Cardiac muscle cell (in vitro differentiated cells and primary cell): Measurements from ENCODE around the gene DLEC1. TPM values are rescaled to one million over a fixed set of nuclear protein-coding genes. Genes with fewer than 3 reads are reported as not detected.

Source experiments
- DNase-seq, 2 donors: peaks; one replicate each; pipeline versions ENCODE4 v3.0.0 to v3.0.0-alpha.2; 2010 to 2017; ENCODE audit warnings: low read depth in 1 of 2, low spot score in 1 of 2
- H3K27ac ChIP-seq: fragments of 200-600 bp; sonication (generic); 2 replicates; pipeline ENCODE4 v1.5.1; 2016
- H3K27me3 ChIP-seq: fragments of 200-600 bp; sonication (generic); 2 replicates; pipeline ENCODE4 v1.6.0; 2016; ENCODE audit warnings: control low read depth
- H3K36me3 ChIP-seq: fragments of 200-600 bp; sonication (generic); 2 replicates; pipeline ENCODE4 v1.5.1; 2016; ENCODE audit warnings: control low read depth
- H3K4me1 ChIP-seq: fragments of 200-600 bp; sonication (generic); 2 replicates; pipeline ENCODE4 v1.8.1; 2017; ENCODE audit warnings: low read depth, mild to moderate bottlenecking, mixed run types
- H3K4me3 ChIP-seq: fragments of 200-600 bp; sonication (generic); 2 replicates; pipeline ENCODE4 v1.5.1; 2016; ENCODE audit warnings: mild to moderate bottlenecking
- H3K9me3 ChIP-seq: fragments of 200-600 bp; sonication (generic); 2 replicates; pipeline ENCODE4 v1.5.1; 2017; ENCODE audit warnings: low read depth, mild to moderate bottlenecking, control low read depth
- polyA plus RNA-seq: library from polyadenylated mRNA; unstranded; fragments of >200 nt; fragmentation: Nextera tagmentation; extraction: Ambion mirVana; gene quantifications from 2 replicates; pipeline ENCODE4 v1.2.1, GENCODE V29; 2016
- total RNA-seq: library from RNA; depleted of rRNA; stranded (reverse); fragments of >200 nt; gene quantifications from 2 replicates; pipeline ENCODE4 v1.2.3, GENCODE V29; 2016
- TF ChIP-seq, protein P1 (sequence below): IDR thresholded peaks from 2 replicates; pipeline ENCODE4 v1.5.1; 2012; ENCODE audit warnings: low read depth, mild to moderate bottlenecking, low read length

DLEC1 gene
- total and polyA plus RNA-seq, 2 experiments from 2014 or later, result 0.15 TPM; not detected in 1

DNA sequence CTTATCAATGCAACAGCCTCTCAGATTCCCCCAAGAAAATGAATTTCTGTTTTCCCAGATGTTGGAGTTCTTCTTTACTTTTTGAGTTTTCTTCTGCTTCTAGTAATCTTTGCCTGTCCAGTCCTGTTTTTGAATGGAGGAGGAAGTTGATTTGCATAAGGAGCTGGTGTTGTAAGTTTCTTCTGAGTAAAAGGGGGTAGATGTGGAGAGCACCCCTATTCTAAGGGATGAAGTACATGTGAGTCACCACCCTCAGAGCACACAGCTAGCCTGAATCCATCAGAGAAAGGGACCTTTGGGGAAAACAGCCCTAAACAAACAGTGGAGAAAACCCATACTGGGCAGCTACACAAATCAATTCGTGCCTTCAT, 63.4 kb downstream of the DLEC1 start:
- peaks cover 18% of the 10 kb centered on the region for H3K4me1 ChIP-seq
- TF ChIP-seq, protein P1, sequence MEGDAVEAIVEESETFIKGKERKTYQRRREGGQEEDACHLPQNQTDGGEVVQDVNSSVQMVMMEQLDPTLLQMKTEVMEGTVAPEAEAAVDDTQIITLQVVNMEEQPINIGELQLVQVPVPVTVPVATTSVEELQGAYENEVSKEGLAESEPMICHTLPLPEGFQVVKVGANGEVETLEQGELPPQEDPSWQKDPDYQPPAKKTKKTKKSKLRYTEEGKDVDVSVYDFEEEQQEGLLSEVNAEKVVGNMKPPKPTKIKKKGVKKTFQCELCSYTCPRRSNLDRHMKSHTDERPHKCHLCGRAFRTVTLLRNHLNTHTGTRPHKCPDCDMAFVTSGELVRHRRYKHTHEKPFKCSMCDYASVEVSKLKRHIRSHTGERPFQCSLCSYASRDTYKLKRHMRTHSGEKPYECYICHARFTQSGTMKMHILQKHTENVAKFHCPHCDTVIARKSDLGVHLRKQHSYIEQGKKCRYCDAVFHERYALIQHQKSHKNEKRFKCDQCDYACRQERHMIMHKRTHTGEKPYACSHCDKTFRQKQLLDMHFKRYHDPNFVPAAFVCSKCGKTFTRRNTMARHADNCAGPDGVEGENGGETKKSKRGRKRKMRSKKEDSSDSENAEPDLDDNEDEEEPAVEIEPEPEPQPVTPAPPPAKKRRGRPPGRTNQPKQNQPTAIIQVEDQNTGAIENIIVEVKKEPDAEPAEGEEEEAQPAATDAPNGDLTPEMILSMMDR, result no peak
- no peak for DNase-seq
- H3K4me3 ChIP-seq, result no peak overlapping the region
- H3K27me3 ChIP-seq, result no peaks in the 10 kb centered on the region
- H3K36me3 ChIP-seq, result no peaks in the 10 kb centered on the region
- H3K27ac ChIP-seq, result no peak overlapping the region
- no peaks in the 10 kb centered on the region for H3K9me3 ChIP-seq

DNA sequence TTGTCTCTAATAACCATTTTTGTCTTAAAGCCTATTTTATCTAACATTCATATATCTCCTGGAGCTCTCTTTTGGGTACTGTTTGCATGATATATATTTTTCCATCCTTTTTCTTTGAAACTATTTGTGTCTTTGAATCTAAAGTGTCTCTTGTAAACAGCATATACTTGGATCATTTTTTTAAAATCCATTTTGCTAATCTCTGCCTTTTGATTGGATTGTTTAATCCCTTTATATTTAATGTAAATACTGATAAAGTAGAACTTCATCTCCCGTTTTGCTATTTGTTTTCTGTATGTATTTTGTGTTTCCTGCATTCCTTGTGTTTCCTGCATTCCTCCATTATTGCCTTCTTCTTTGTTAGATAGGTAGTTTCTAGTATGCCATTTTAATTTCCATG, 66.5 kb downstream of the DLEC1 start:
- Histone ChIP-seq H3K27ac (no peak overlapping the region), H3K4me3 (no peak overlapping the region), H3K9me3 (no peaks in the 10 kb centered on the region), H3K27me3 (no peaks in the 10 kb centered on the region), H3K4me1 (peaks cover 9% of the 10 kb centered on the region), H3K36me3 (no peaks in the 10 kb centered on the region)
- DNase-seq, result no peak
- TF ChIP-seq, protein P1, result no peak

DNA sequence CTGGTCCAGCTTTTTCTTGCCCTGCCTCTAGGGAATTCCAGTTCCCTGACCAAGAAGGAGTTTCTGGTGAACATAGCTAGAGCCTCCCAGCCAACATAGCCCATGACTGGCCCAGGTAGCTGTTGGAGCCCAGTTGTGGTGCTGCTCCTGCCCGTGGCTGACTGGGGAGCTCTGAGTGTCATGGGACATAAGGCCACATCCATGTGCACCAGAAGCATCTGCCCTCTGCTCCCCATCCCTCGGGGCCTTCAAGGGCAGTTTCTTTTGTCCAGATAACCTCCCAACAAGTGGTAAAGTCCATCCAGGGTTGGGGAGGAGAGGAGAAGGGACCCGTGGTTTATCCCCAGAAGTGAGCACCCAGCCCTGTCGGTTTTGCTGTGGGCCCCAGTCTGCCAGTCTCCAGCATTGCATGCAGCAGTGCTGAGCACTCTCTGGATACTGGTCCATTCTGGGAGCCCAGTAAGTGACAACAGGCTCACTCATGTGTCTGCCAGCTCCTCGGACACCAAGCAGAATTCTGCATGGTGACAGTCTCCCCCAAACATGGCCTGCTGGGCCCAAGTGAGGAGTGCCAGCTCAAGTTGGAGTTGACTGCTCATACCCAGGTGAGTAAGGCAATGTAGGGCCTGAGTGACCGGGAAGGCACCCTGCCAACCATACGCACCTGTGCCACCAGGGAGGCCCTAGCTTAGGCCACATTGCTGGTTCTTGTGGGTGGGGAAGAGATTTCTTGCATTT, 69.1 kb downstream of the DLEC1 start:
- Histone ChIP-seq H3K36me3 (no peaks in the 10 kb centered on the region), H3K9me3 (no peaks in the 10 kb centered on the region), H3K27me3 (no peaks in the 10 kb centered on the region), H3K4me1 (no peaks in the 10 kb centered on the region), H3K27ac (no peak overlapping the region), H3K4me3 (no peak overlapping the region)
- TF ChIP-seq, protein P1, result no peak
- DNase-seq, result no peak

- Histone ChIP-seq H3K4me3 (no peak overlapping the region), H3K4me1 (no peaks in the 10 kb centered on the region), H3K36me3 (no peaks in the 10 kb centered on the region), H3K27me3 (no peaks in the 10 kb centered on the region), H3K27ac (no peak overlapping the region), H3K9me3 (no peaks in the 10 kb centered on the region)
- no peak for DNase-seq
- TF ChIP-seq, protein P1, result no peak
These were observed 69.9 kb downstream of the DLEC1 start for GRCh38 chr3:38108649-38109579.

- H3K27ac ChIP-seq, result no peak overlapping the region
- no peak overlapping the region for H3K4me3 ChIP-seq
- H3K9me3 ChIP-seq, result no peaks in the 10 kb centered on the region
- H3K27me3 ChIP-seq, result no peaks in the 10 kb centered on the region
- DNase-seq, result no peak
- no peaks in the 10 kb centered on the region for H3K4me1 ChIP-seq
- H3K36me3 ChIP-seq, result no peaks in the 10 kb centered on the region
- TF ChIP-seq, protein P1, result no peak
These were observed 70.7 kb downstream of the DLEC1 start for GRCh38 chr3:38109580-38110313.
